COLO829 (cell line): ENCODE results near the gene TKTL2.
A peak's percentile ranks its signal among the peaks of the same experiment; 100 is the strongest.

Experiments
- DNase-seq: peaks from one replicate; pipeline ENCODE4 v3.0.0; 2012; ENCODE audit warnings: low spot score

TKTL2 gene, protein sequence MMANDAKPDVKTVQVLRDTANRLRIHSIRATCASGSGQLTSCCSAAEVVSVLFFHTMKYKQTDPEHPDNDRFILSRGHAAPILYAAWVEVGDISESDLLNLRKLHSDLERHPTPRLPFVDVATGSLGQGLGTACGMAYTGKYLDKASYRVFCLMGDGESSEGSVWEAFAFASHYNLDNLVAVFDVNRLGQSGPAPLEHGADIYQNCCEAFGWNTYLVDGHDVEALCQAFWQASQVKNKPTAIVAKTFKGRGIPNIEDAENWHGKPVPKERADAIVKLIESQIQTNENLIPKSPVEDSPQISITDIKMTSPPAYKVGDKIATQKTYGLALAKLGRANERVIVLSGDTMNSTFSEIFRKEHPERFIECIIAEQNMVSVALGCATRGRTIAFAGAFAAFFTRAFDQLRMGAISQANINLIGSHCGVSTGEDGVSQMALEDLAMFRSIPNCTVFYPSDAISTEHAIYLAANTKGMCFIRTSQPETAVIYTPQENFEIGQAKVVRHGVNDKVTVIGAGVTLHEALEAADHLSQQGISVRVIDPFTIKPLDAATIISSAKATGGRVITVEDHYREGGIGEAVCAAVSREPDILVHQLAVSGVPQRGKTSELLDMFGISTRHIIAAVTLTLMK

DNA sequence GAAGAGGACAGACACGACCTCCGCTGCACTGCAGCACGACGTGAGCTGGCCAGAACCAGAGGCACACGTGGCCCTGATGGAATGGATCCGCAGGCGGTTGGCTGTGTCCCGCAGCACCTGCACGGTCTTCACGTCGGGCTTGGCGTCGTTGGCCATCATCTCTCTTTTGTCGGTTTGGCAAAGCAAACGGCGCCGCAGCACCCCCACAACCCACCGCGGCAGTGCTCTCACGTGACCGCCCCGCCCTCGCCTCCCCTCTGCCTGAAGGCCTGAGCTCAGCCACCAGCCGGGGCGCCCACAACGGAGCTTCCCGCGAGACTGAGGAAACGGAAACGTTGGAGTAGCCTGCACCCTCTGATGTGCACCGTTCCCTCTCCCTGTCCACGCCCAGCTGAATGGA, at the start of gene TKTL2:
TSS of gene TKTL2 (minus strand) at position 179 of the 400 bp plus-strand sequence. CDS start at position 159, 20 bp downstream.
- DNase-seq, result no peak

DNA sequence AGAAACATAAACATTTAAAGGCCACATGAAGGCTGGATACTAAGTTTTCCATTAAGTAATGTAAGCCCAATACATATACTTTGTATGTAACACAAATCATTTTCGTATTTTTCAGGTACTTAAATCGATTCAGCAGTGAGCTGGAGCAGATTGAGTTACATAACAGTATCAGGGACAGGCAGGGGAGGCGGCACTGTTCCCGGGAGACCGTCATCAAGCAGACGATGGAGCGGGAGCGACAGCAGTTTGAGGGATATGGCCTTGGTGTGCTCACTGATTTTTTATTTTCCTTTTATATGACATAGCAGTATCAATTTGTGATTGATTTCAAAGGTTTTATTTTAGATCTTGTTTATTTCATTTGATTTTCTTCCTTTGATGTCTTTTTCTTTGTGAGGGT, 41.6 kb upstream of the TKTL2 start:
- no peak for DNase-seq

DNA sequence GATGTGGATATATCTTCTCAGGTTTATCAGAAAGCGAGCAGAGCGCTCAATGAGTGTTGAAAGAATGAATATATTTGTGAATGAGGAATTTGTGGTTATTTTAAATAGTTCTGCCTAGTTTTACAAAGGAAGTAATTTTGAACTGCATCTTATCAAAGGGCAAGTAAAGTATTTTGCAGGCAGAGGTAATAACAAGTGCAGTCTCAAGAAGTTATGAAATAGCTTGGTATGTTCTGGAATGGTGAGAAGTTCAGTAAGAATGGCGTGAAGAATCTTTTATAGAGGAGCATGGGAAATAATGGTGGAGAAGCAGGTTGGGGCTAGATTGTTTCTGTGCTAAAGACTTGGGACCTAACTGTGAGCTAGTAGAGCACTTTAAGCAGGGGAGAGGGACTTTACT, 31.8 kb upstream of the TKTL2 start:
- DNase-seq, result no peak

DNA sequence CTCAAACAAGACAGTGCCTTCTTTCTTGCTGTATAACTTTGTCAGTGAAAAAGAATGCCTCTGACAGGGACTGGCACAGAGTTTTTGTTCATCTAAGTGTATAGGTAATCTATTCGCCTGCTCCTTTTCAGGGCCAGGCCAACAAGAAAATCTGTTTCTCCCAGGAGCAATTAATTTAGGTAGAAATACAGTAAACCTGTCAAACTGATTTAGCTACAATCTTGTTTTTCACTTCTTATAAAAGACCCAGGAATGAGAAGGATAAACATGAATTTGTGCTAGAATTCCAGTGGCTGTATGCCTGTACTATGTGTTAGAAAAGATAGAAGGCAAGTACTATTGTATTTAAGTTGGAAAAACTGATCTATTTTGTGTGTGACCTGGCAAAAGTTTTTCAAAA, 27.0 kb upstream of the TKTL2 start:
- DNase-seq, result no peak

DNA sequence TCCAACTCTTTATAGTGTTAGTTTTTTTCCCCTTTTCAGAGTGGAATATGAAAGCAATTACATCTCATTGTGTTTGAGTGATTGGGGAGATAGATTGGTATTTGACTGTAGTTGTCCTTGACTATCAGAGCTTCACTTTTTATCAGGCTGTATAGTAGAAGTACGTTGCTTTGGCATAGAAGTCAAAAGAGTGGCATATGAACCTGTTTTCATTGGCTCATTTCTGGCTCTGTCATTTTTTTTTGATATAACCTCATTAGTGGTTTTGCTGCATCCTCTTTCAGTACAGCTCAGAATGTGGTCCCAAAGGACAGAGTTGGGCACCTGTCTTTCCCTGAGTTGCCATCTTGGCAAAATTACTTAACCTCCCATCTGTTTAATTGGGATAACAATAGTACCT, 22.3 kb upstream of the TKTL2 start:
- DNase-seq, result no peak

DNA sequence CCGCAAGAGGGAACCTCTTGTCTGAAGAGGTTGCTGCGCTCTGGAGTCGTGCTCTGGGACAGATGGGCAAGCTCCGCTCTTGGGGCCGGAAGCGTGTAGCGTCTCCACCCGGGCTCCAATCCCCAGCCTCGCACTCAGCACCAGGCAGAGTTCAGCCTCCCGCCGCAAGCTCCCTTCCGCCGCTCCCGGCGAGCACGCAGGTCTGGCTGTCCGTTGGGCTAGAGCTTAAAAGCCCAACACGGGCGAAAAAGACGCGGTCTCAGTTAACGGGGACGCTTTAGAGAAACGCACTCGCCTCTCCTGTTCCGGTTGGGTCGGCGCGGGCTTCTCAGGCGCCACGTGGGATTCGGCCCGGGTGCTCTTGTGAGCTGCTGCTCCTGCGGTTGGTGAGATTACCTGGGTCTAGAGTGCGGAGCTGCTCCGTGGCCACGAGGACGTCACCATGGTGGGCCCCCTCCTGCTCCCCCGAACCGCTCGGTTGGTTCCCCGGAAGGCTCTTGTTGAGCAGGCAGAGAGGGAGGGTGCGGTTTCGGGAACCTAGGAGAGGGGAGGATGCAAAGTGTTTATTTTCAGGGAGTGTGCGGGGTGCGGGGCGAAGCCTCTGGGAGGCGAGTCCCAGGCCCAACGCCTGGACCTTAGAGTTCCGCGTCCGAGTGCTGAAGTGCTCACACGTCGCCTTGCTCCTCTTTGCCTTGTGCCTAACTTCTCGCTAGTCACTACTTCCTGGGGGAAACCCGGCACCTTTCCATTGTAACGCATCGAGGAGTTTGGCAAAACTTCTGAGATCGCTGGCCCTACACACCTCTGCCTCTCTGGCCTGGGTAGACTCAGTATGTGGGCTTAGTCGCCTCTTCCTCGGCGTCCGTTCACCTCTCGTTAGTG, 21.0 kb upstream of the TKTL2 start, which contains the start of gene TMA16:
TSS of gene TMA16 (plus strand) at position 331 of the 882 bp plus-strand sequence. CDS start at position 443, 112 bp downstream.
- DNase-seq, result peak; percentile 92

DNA sequence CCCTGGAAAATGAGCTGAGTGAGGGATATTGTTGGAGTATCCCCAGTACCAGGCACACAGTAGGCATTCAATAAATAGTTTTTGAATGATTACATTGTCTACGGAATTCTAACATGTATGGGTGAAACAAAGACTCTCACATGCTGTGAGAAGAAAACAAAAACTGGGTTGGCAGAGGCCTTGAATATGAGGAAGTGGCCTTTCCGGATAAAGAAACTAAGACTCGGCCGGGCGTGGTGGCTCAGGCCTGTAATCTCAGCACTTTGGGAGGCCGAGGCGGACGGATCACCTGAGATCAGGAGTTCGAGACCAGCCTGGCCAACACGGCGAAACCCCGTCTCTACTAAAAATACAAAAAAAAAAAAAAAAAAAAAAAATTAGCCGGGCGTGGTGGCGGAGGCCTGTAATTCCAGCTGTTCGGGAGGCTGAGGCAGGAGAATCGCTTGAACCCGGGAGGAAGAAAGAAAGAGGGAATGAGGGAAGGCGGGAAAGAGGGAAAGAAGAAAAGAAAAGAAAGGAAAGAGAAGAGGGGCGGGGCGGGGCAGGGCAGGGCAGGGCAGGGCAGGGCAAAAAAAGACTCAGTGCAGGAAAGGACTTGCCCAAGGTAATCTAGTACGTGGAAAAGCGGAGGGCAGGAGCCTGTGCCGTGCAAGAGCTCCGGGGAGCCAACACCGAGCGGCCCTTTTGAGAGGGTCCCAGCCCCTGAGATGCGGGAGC, 20.2 kb upstream of the TKTL2 start:
- no peak for DNase-seq

DNA sequence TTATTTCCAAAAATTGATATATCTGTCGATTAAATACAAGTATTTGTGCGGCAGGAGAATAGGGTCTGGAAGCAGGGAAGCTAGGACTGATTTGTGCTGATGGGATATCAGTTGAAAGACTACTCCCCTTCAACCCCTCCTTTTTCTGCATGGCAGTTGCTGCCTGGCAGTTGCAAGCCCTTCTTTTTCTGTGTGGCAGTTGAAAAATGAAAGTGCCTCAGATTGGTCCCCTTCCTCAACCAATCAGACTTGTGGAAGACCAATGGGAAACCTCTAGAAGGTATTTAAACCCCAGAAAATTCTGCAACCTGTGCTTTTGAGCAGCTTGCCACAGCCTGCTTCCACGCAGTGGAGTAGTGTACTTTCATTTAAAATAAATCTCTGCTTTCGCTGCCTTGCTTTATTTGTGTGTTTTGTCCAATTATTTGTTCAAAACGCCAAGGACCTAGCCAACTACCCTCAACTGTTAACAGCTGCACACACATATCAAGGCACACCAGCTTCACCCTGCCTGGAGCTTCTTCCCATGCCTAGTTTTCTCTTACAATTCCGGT, 19.5 kb upstream of the TKTL2 start:
- no peak for DNase-seq

DNA sequence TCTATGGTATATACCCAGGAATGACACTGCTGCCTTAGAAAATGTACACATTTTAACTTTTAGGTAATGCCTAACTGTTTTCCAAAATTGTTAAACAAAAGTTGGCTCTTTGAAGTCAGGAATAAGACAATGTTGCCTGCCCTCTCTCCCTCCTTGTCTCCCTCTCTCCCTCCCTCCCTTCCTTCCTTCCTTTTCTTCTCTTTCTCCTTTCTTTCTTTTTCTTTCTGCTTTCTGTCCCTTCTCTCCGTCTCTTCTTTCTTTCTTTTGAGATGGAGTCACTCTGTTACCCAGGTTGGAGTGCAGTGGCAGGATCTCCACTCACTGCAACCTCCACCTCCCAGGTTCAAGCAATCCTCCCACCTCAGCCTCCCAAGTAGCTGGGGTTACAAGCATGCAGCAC, 16.4 kb upstream of the TKTL2 start:
- DNase-seq, result no peak

DNA sequence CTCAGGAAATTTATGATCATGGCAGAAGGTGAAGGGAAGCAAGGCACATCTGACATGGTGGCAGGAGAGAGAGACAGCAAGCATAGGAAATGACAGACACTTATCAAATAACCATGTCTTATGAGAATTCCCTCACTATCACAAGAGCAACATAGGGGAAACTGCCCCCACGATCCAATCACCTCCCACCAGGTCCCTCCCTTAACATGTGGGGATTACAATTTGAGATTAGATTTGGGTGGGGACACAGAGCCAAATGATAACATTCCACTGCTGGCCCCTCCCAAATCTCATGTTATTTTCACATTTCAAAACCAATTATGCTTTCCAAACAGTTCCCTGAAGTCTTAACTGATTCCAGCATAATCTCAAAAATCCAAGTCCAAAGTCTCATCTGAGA, 12.8 kb upstream of the TKTL2 start:
- no peak for DNase-seq

DNA sequence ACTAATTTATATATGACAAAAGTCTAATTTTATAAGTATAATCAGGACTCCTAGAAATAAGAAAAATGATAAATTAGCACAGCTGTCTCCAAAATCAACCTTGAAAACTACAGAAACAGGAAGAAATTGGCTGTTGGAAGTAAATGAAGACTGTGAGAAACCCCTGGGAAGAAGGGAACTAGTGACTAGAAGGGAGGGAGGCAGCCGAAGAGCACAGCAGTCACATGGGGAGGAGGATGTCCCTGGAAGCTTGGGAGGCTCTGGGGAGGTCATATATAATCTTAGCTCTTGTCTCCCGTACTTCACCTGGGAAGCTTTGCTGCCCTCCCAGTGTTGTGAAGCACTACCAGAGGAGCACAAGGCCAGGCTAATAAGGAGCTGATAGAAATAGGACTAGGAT, 12.0 kb upstream of the TKTL2 start:
- DNase-seq, result no peak

DNA sequence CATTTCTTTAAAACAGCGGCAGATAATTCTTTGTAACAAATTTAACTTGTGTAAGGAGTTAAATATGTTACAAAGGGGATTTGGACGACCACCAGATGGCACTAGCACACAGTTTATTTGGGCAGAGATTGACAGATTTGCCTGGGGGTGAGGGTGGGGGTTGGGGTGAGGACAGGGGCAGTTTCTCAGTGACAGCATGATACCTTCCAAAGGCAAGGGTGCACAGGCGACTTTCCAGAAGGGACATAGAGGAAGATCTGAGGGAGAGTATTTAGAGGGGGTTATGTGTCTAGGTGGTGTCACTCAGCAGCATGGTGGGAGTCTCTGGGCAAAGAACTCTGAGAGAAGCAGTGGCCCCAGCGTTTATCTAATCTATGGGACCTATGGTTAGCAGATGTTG, 11.4 kb upstream of the TKTL2 start:
- peak; percentile 56 for DNase-seq

DNA sequence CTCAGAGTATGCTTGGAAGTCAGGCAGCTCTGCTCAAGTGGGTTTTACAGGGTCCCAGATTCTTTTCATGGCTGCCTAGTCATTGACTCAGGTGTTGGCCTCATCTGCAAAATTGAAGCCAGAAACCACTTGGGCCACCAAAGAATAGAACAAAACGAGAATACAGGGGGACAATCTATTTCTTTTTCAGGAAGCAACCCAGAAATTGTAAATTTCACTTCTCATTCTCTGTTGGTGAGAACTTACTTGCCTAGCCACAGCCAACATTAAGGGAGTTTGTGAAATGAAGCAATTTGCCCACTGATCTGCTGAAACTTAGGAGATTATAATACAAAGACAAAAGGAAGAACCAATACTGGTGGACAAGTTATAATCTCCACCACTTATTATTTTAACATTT, 8.6 kb upstream of the TKTL2 start:
- DNase-seq, result no peak

DNA sequence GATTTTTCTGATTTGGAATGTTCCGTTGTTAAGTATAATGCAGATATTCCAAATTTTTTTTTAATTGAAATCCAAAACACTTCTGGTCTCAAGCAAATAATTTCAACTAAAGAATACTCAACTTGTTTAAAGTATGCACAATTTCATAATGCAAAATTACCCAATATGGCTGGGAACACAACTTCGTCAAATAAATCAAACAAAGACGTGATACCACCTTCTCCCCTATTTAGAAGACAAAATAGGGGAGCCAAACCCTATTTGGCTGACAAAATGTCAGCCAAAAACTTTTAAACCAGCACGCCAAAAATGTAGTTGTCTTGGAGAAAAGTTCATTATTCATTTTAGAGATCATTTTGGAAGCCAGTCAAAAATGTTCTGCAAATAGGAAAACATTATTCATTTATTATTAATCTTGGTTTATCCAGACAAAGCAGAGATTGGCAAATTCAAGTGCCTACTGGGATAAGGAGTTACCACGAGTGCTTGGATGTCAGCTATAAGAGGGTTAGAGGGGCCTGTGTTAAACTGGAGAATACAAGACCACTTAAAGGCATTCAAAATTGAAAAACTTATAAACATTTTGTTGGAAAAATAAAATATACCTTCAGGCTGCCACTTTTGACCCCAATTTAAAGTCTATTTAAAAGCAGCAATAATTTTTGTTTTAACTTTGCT, 3.3 kb upstream of the TKTL2 start:
- DNase-seq, result no peak

DNA sequence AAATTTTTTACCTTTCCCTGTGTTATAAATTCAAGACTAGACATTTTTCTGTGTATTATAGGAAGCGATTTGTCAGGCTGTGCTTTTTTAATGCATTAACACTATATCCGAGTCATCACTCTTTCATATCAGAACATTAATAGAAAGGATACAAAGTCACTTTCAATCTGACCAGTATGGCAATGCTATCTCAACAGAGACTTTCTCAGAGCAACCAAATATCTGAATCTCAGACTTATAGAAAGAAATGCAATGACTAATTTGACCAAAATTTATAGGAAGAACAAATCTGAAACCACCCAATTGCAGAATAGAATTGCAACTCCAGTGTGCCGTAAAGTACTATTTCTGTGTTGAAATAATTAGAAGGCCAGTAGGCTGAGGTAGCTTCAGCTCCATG, 473 bp upstream of the TKTL2 start:
- no peak for DNase-seq

DNA sequence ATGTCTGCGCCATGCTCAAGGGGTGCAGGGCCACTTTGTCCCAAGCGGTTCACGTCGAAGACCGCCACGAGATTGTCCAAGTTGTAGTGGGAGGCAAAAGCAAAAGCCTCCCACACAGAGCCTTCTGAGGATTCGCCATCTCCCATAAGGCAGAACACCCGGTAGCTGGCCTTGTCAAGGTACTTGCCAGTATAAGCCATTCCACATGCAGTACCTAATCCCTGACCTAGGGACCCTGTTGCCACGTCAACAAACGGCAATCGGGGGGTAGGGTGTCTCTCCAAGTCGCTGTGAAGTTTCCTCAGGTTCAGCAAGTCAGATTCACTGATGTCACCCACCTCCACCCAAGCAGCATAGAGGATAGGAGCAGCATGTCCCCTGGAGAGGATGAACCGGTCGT, 424 bp downstream of the TKTL2 start:
- DNase-seq, result no peak

DNA sequence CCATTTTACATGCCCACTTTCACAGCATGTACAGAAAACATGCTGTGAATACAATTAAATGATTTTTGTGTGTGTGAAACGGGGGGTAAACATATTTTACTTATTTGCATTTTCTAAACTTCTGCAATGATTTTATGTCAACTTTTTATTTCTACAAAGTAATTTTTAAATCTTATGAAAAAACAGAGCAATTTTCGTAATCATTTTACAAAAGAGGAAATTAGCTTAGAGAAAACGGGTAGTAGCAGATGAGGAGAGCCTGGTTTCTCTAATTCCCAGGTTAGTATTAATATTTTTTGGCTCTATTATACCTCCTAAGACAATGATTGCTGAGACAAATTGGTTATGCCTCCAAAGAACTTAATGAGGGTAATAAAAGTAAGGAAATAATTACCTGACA, 3.2 kb downstream of the TKTL2 start:
- DNase-seq, result no peak

DNA sequence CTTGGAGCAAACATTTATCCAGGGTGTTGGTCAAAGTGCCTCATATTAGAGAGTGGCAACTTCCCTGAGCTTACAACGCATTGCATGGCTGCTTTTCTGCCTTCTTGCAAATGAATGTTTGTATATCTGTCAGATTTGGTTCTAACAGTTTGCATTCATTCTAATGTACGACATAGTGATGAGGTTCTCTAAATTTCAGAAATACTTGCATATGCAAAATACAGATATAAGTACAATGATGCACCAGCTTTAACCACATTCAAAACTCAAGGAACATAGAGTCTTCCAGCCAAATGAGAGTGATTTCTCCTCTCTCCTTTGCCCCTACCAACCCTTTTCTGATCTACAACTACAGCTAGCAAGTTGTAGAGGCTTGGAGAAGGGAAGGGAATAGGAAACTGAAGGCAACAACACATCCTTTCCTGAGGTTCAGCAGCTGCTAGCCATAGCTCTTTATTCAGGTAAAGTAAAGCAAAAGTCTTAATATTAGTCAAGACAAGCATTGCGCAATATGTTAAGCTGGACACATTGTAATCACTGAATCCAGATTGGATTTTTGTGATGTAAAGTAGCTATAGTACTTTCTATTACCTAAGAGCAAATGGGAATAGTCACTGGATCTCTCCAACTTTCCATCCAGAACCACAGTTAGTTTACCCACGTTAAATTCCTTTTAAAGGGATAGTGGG, 6.3 kb downstream of the TKTL2 start:
- no peak for DNase-seq

DNA sequence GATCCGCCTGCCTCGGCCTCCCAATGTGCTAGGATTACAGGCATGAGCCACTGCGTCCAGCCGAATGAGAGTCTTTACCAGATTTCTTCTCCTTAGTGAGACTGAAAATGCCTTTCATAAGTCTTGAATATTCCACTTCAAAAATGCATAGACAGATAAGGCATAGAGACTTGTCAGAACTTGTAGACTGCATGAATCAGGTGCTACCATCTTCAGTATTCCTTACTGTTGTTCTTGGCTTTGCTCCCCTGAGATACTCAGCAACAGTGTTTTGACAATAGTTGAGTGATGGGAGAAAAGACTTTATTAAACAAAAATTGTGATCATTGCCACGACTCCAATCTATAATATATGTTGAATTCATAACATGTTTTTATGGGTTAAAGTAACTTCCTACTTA, 11.0 kb downstream of the TKTL2 start:
- DNase-seq, result no peak

DNA sequence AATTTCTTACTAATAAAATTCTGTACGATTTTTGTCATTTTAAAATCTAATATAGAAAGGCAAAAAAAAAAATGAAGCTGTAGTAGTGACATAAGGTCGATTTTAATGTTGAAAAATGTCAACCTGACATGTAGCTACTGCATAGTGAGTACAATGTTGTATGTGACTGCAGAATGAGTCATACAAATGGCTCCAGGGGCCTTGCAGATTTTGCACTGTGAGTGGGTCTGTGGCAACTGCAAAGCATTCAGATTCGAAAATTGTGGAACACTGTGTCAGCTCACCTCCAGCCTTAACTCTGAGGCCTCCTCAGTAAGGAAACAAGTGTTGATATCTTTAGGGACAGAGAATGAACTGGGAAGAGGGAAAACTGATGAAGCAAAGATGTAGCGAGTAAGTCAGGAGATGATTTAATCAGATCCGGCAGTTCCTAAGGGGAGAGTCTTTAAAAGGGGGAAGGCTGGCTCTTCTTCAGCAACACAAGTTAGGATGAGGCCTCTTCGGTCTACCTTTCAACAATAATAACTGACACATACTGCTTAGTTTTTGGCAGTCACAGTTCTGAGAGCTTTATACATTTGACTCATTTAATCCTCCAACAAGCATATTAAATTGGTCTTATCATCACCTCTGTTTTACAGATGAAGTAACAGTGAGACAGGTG, 24.9 kb downstream of the TKTL2 start:
- peak; percentile 85 for DNase-seq
